Activated CD4-positive, alpha-beta T cell treated with anti-CD3 and anti-CD28 coated beads for 24 hours (primary cell): ENCODE measurements around the gene SVEP1.

ENCODE experiments used
- DNase-seq, 2 donors: peaks; one replicate each; pipeline ENCODE4 v3.0.0-alpha.2; 2020; ENCODE audit warnings: low read depth in 2 of 2

The SVEP1 gene

GRCh38 chr9:110521206-110521605, 58.3 kb downstream of the SVEP1 start:
- DNase-seq = no peak

- DNase-seq = no peak
Observed at GRCh38 chr9:110520120-110520701, 59.3 kb downstream of the SVEP1 start.

GRCh38 chr9:110517483-110517882, 62.1 kb downstream of the SVEP1 start:
- DNase-seq = no peak

- no peak for DNase-seq
Observed at GRCh38 chr9:110514897-110515296, 64.6 kb downstream of the SVEP1 start.

GRCh38 chr9:110512817-110513216, 66.7 kb downstream of the SVEP1 start:
- no peak for DNase-seq

- DNase-seq = no peak
Observed at GRCh38 chr9:110509792-110510191, 69.7 kb downstream of the SVEP1 start.

- no peak for DNase-seq
Observed at GRCh38 chr9:110502842-110503241, 76.7 kb downstream of the SVEP1 start.

GRCh38 chr9:110499608-110500007, 79.9 kb downstream of the SVEP1 start:
- no peak for DNase-seq

- no peak for DNase-seq
Observed at GRCh38 chr9:110487196-110487595, 92.3 kb downstream of the SVEP1 start.

- DNase-seq = no peak
Observed at GRCh38 chr9:110486218-110486617, 93.3 kb downstream of the SVEP1 start.

GRCh38 chr9:110479481-110479880, 100.1 kb downstream of the SVEP1 start:
- DNase-seq = no peak

GRCh38 chr9:110476251-110476650, 103.3 kb downstream of the SVEP1 start:
- DNase-seq = no peak

GRCh38 chr9:110472111-110472510, 107.4 kb downstream of the SVEP1 start:
- no peak for DNase-seq

GRCh38 chr9:110468950-110469349, 110.6 kb downstream of the SVEP1 start:
- DNase-seq = no peak

- DNase-seq = no peak
Observed at GRCh38 chr9:110465190-110465589, 114.4 kb downstream of the SVEP1 start.

- DNase-seq = no peak
Observed at GRCh38 chr9:110464321-110464720, 115.2 kb downstream of the SVEP1 start.

GRCh38 chr9:110463499-110463898, 116.0 kb downstream of the SVEP1 start:
- no peak for DNase-seq

GRCh38 chr9:110457245-110457644, 122.3 kb downstream of the SVEP1 start:
- no peak for DNase-seq

GRCh38 chr9:110456681-110457080, 122.9 kb downstream of the SVEP1 start:
- no peak for DNase-seq

GRCh38 chr9:110455860-110456259, 123.7 kb downstream of the SVEP1 start:
- DNase-seq = no peak

- no peak for DNase-seq
Observed at GRCh38 chr9:110452227-110452801, 127.2 kb downstream of the SVEP1 start.

GRCh38 chr9:110451726-110452125, 127.8 kb downstream of the SVEP1 start:
- no peak for DNase-seq

- DNase-seq = no peak
Observed at GRCh38 chr9:110447476-110447875, 132.1 kb downstream of the SVEP1 start.

GRCh38 chr9:110446171-110446570, 133.4 kb downstream of the SVEP1 start:
- no peak for DNase-seq
